ENCODE data around the gene ADAMTS16. TPM values are rescaled to one million over a fixed set of nuclear protein-coding genes. Genes with fewer than 3 reads are reported as not detected.
A peak's percentile ranks its signal among the peaks of the same experiment; 100 is the strongest.

Gene ADAMTS16
- total and polyA plus RNA-seq, 2 donors (not counting 3 experiments of a cell fraction or from before 2014, with no cell fraction given): not detected

DNA sequence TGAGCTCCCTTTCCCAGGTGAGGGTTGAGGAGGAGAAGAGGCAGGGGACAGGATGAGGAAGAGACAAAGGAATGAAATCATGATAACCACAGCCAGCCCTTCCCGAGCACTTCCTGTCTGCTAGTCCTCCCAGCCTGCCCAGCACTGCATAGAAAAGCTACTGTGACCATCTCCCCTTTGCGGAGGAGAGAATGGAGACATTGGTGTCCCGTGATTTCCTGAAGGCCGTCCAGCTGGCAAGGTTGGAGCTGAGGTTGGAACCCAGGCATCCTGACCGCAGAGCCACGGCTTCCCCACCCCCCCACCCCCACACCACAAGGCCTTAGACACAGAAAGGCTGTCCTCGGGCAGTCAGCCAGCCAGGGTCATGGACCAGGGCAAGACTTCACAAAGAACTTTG is 151.2 kb downstream of the ADAMTS16 start:
- no peaks in the 10 kb centered on the region for H3K9me1 ChIP-seq (replicated peaks; ENCODE audit: control insufficient read depth, extremely low read depth, insufficient read depth, low read length)
- no peak for TF ChIP-seq JUN (IDR thresholded peaks at IDR 0.05; ENCODE audit: borderline replicate concordance, insufficient read depth, insufficient read length, low read depth)
- CTCF ChIA-PET: no interaction called here
- intact Hi-C loops (cut with micrococcal nuclease): no loop called here
- H3K4me1 ChIP-seq (ENCODE audit: control insufficient read depth, extremely low read depth, insufficient read depth, low read length): no peaks in the 10 kb centered on the region
- H3K4me3 ChIP-seq (replicated peaks in 1 of 3; ENCODE audit: insufficient read depth in 1 of 3, low read depth in 1 of 3, low read length in 3 of 3): no peak overlapping the region
- DNase-seq (ENCODE audit: low read depth, low spot score) (peak; percentile 4), FAIRE-seq (no peak)
- BruUV-seq (replicated peaks): no TSS peak
- H3K9me3 ChIP-seq (replicated peaks; ENCODE audit: control insufficient read depth, insufficient read depth, low read length): no peaks in the 10 kb centered on the region
- no peaks in the 10 kb centered on the region for H3K27me3 ChIP-seq (ENCODE audit: control insufficient read depth in 2 of 2, insufficient read depth in 2 of 2, low read length in 2 of 2)
- POLR2A ChIA-PET: no interaction called here
- H3K27ac ChIP-seq (ENCODE audit: insufficient read depth, low read depth, low read length): no peak overlapping the region
- dilution Hi-C loops (cut with MboI; ENCODE audit: extremely low pct_ligation_motif_present, low sequenced_read_pairs): no loop called here
- H2AFZ ChIP-seq (ENCODE audit: low read depth, low read length): no peak overlapping the region
- no peak overlapping the region for H3K9ac ChIP-seq (replicated peaks; ENCODE audit: extremely low read depth, insufficient read depth, low read length)
- H4K20me1 ChIP-seq (replicated peaks; ENCODE audit: control insufficient read depth, extremely low read depth, insufficient read depth, low read length): no peaks in the 10 kb centered on the region
- no peak overlapping the region for H3K4me2 ChIP-seq (ENCODE audit: insufficient read depth, low read length)
- H3K36me3 ChIP-seq (ENCODE audit: control insufficient read depth in 2 of 2, extremely low read depth in 1 of 2, insufficient read depth in 2 of 2, low read length in 2 of 2): no peaks in the 10 kb centered on the region
- no peaks in the 10 kb centered on the region for H3K79me2 ChIP-seq (ENCODE audit: control insufficient read depth, insufficient read depth, low read length)

DNA sequence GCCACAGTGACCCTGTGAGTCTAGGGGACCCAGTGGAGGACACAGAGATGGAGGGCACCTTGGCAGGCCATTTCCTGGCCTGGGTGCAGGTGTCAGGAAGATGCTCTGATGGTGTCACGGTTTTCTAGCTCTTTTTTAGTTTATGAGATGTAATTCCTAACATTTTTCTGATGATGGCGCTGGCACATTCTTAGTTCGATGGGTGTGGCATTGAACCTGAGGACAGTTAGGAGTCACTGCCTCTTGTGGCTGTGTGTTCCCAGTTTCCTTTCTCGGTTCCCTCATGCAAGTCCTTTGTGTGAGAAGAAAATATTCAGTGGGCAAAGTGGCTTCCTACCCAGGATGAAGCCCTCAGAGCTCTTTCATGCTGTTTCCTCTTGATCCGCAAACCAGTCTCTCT is 152.9 kb downstream of the ADAMTS16 start:
- Histone ChIP-seq H3K27me3 (ENCODE audit: control insufficient read depth in 2 of 2, insufficient read depth in 2 of 2, low read length in 2 of 2) (no peaks in the 10 kb centered on the region), H2AFZ (ENCODE audit: low read depth, low read length) (no peak overlapping the region), H3K79me2 (ENCODE audit: control insufficient read depth, insufficient read depth, low read length) (no peaks in the 10 kb centered on the region), H3K9me1 (replicated peaks; ENCODE audit: control insufficient read depth, extremely low read depth, insufficient read depth, low read length) (no peaks in the 10 kb centered on the region), H3K9ac (replicated peaks; ENCODE audit: extremely low read depth, insufficient read depth, low read length) (no peak overlapping the region), H3K9me3 (replicated peaks; ENCODE audit: control insufficient read depth, insufficient read depth, low read length) (no peaks in the 10 kb centered on the region), H3K4me1 (ENCODE audit: control insufficient read depth, extremely low read depth, insufficient read depth, low read length) (no peaks in the 10 kb centered on the region), H4K20me1 (replicated peaks; ENCODE audit: control insufficient read depth, extremely low read depth, insufficient read depth, low read length) (no peaks in the 10 kb centered on the region), H3K36me3 (ENCODE audit: control insufficient read depth in 2 of 2, extremely low read depth in 1 of 2, insufficient read depth in 2 of 2, low read length in 2 of 2) (no peaks in the 10 kb centered on the region), H3K4me3 (replicated peaks in 1 of 3; ENCODE audit: insufficient read depth in 1 of 3, low read depth in 1 of 3, low read length in 3 of 3) (no peak overlapping the region), H3K27ac (ENCODE audit: insufficient read depth, low read depth, low read length) (no peak overlapping the region), H3K4me2 (ENCODE audit: insufficient read depth, low read length) (no peak overlapping the region)
- ChIA-PET CTCF (no interaction called here), POLR2A (no interaction called here)
- no TSS peak for BruUV-seq (replicated peaks)
- no peak for FAIRE-seq
- intact Hi-C loops (cut with micrococcal nuclease): no loop called here
- no peak for DNase-seq (ENCODE audit: low read depth, low spot score)
- dilution Hi-C loops (cut with MboI; ENCODE audit: extremely low pct_ligation_motif_present, low sequenced_read_pairs): no loop called here
- TF ChIP-seq, protein P1, sequence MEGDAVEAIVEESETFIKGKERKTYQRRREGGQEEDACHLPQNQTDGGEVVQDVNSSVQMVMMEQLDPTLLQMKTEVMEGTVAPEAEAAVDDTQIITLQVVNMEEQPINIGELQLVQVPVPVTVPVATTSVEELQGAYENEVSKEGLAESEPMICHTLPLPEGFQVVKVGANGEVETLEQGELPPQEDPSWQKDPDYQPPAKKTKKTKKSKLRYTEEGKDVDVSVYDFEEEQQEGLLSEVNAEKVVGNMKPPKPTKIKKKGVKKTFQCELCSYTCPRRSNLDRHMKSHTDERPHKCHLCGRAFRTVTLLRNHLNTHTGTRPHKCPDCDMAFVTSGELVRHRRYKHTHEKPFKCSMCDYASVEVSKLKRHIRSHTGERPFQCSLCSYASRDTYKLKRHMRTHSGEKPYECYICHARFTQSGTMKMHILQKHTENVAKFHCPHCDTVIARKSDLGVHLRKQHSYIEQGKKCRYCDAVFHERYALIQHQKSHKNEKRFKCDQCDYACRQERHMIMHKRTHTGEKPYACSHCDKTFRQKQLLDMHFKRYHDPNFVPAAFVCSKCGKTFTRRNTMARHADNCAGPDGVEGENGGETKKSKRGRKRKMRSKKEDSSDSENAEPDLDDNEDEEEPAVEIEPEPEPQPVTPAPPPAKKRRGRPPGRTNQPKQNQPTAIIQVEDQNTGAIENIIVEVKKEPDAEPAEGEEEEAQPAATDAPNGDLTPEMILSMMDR (IDR thresholded peaks at IDR 0.05; ENCODE audit: extremely low read depth in 1 of 2, insufficient read depth in 1 of 2, low read depth in 1 of 2, low read length in 2 of 2): no peak
- TF ChIP-seq MYC (IDR thresholded peaks at IDR 0.05; ENCODE audit: low read depth, low read length) (no peak), EZH2 (IDR thresholded peaks at IDR 0.05; ENCODE audit: borderline replicate concordance, low read depth, low read length, severe bottlenecking) (no peak), JUN (IDR thresholded peaks at IDR 0.05; ENCODE audit: borderline replicate concordance, insufficient read depth, insufficient read length, low read depth) (no peak), POLR2AphosphoS5 (IDR thresholded peaks at IDR 0.05; ENCODE audit: insufficient read depth, low read depth, low read length) (no peak)

Measured in endothelial cell of umbilical vein (primary cell).